GM12874 (cell line): ENCODE measurements around the gene VSTM5.

ENCODE experiments used
- CTCF ChIP-seq: IDR thresholded peaks from 2 replicates; pipeline ENCODE4 v1.5.1; 2011; ENCODE audit warnings: low read depth, mild to moderate bottlenecking, control low read depth, low read length, moderate library complexity; ENCODE audit not compliant: insufficient read depth

Gene VSTM5

GRCh38 chr11:93869830-93870229, 19.4 kb upstream of the VSTM5 start:
- no peak for TF ChIP-seq CTCF

GRCh38 chr11:93868404-93868803, 18.0 kb upstream of the VSTM5 start:
- TF ChIP-seq CTCF, result peak; percentile 42

GRCh38 chr11:93861808-93862207, 11.4 kb upstream of the VSTM5 start:
- no peak for TF ChIP-seq CTCF

GRCh38 chr11:93858121-93858775, 7.8 kb upstream of the VSTM5 start:
- no peak for TF ChIP-seq CTCF

- TF ChIP-seq CTCF, result no peak
Measured at GRCh38 chr11:93857413-93858120, 7.1 kb upstream of the VSTM5 start.

GRCh38 chr11:93852242-93852641, 1.8 kb upstream of the VSTM5 start:
- TF ChIP-seq CTCF, result no peak

- TF ChIP-seq CTCF, result no peak
Measured at GRCh38 chr11:93849751-93850593, 446 bp downstream of the VSTM5 start.
